Measurements from ENCODE around the gene AMIGO1.
"Not testable (repeated sequence)": the region's sequence is repeated elsewhere in the genome, so short reads cannot be mapped to it uniquely, and the experiment has no call there.

Gene AMIGO1

GRCh38 chr1:109475261-109475660, 34.3 kb downstream of the AMIGO1 start:
- H3K36me3 Mint-ChIP-seq (ENCODE audit: low read depth) = no peaks in the 10 kb centered on the region
- peaks cover 51% of the 10 kb centered on the region for H3K27me3 Mint-ChIP-seq (ENCODE audit: low read depth)
- H3K4me3 Mint-ChIP-seq = no peak overlapping the region

DNA sequence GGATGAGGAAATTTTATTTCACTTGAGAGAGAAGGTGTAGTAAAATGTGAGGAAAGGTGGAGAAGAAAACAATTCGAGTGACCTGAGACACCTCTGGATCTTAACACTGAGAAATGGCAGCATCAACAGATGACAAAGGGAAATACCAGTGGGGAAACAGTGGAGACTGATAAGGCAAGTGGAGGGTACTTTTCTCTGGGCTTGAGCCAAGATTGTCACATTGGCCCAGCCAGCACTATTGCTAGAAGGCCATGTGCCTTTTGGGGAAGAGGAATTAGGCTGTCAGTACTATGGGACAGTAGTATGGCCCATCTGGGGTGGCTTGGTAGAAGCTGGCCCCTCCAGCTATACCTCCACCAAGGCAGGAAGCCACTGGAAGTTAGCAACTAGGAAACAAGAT, 34.8 kb downstream of the AMIGO1 start:
- H3K27ac Mint-ChIP-seq = no peak overlapping the region
- H3K27me3 Mint-ChIP-seq (ENCODE audit: low read depth) = peaks cover 51% of the 10 kb centered on the region
- H3K9me3 Mint-ChIP-seq = no peaks in the 10 kb centered on the region
- H3K4me3 Mint-ChIP-seq = no peak overlapping the region
- peaks cover 6% of the 10 kb centered on the region for H3K4me1 Mint-ChIP-seq (ENCODE audit: low read depth)
- no peaks in the 10 kb centered on the region for H3K36me3 Mint-ChIP-seq (ENCODE audit: low read depth)

More at GRCh38 chr1:109475261-109475660, 34.3 kb downstream of the AMIGO1 start:
- Mint-ChIP-seq H3K9me3 (no peaks in the 10 kb centered on the region), H3K4me1 (ENCODE audit: low read depth) (peaks cover 6% of the 10 kb centered on the region), H3K27ac (no peak overlapping the region)

DNA sequence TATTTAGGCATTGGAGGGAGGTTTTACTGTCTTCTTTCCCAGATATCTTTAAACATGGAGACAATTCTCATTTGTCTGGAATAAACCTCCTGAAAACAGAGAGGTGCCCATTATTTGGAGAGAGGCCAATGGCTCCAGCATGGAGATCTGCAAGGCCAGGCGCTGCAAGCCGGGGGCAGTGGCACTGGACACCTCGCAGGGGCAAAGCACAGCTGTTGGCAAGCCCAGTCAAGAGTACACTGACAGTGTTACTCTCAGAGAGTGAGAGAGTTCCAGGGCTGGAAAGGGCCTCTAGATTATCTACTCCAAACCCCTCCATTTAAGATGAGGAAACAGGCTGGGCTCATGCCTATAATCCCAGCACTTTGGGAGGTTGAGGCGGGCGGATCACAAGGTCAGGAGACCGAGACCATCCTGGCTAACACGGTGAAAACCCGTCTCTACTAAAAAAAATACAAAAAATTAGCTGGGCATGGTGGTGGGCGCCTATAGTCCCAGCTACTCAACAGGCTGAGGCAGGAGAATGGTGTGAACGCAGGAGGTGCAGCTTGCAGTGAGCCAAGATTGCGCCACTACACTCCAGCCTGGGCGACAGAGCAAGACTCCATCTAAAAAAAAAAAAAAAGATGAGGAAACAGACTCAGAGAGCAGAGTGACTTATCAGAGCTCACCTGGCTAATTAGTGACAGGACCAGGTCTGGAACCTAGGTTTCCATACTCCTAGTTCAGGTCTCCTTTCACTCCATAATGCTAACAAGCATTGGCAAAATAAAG, 36.1 kb downstream of the AMIGO1 start:
- H3K4me3 Mint-ChIP-seq = not testable (repeated sequence)
- peaks cover 58% of the 10 kb centered on the region for H3K27me3 Mint-ChIP-seq (ENCODE audit: low read depth)

DNA sequence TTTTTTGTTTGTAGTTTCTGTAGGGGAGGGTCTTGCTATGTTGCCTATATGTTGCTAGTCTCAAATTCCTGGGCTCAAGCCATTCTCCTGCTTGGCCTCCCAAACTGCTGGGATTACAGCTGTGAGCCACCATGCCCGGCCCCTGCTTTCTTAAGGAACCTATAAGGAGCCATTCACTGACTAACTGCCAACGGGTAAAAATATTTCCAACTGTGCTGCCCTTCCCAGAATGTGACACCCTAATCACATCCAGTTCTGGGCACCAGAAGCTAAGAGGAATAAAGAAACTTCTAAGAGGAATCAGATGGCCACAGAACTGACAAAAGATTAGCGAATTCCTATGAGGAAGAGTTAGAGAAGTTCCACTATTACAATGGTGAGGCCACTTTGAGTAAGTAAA, 36.7 kb downstream of the AMIGO1 start:
- Mint-ChIP-seq H3K4me3 (no peak overlapping the region), H3K9me3 (no peaks in the 10 kb centered on the region), H3K36me3 (ENCODE audit: low read depth) (no peaks in the 10 kb centered on the region), H3K4me1 (ENCODE audit: low read depth) (no peaks in the 10 kb centered on the region), H3K27ac (no peak overlapping the region), H3K27me3 (ENCODE audit: low read depth) (peaks cover 65% of the 10 kb centered on the region)

More for the DNA sequence above, 36.1 kb downstream of the AMIGO1 start:
- not testable (repeated sequence) for H3K36me3 Mint-ChIP-seq (ENCODE audit: low read depth); H3K4me1 Mint-ChIP-seq (ENCODE audit: low read depth); H3K27ac Mint-ChIP-seq; H3K9me3 Mint-ChIP-seq

GRCh38 chr1:109470245-109470644, 39.3 kb downstream of the AMIGO1 start:
- no peak overlapping the region for H3K4me3 Mint-ChIP-seq
- peaks cover 78% of the 10 kb centered on the region for H3K27me3 Mint-ChIP-seq (ENCODE audit: low read depth)
- H3K27ac Mint-ChIP-seq = no peak overlapping the region
- H3K9me3 Mint-ChIP-seq = no peaks in the 10 kb centered on the region
- H3K4me1 Mint-ChIP-seq (ENCODE audit: low read depth) = peaks cover 2% of the 10 kb centered on the region
- H3K36me3 Mint-ChIP-seq (ENCODE audit: low read depth) = no peaks in the 10 kb centered on the region

- no peaks in the 10 kb centered on the region for H3K9me3 Mint-ChIP-seq
- H3K27me3 Mint-ChIP-seq (ENCODE audit: low read depth) = peaks cover 81% of the 10 kb centered on the region
- peaks cover 2% of the 10 kb centered on the region for H3K4me1 Mint-ChIP-seq (ENCODE audit: low read depth)
- no peaks in the 10 kb centered on the region for H3K36me3 Mint-ChIP-seq (ENCODE audit: low read depth)
- no peak overlapping the region for H3K27ac Mint-ChIP-seq
- H3K4me3 Mint-ChIP-seq = no peak overlapping the region
These were observed 40.6 kb downstream of the AMIGO1 start for GRCh38 chr1:109468903-109469302.

GRCh38 chr1:109468061-109468460, 41.5 kb downstream of the AMIGO1 start:
- Mint-ChIP-seq H3K27me3 (ENCODE audit: low read depth) (peaks cover 87% of the 10 kb centered on the region), H3K27ac (no peak overlapping the region), H3K4me3 (no peak overlapping the region), H3K9me3 (no peaks in the 10 kb centered on the region), H3K4me1 (ENCODE audit: low read depth) (peaks cover 2% of the 10 kb centered on the region), H3K36me3 (ENCODE audit: low read depth) (no peaks in the 10 kb centered on the region)

- H3K27ac Mint-ChIP-seq = no peak overlapping the region
- peaks cover 87% of the 10 kb centered on the region for H3K27me3 Mint-ChIP-seq (ENCODE audit: low read depth)
- H3K36me3 Mint-ChIP-seq (ENCODE audit: low read depth) = no peaks in the 10 kb centered on the region
- H3K9me3 Mint-ChIP-seq = no peaks in the 10 kb centered on the region
- peaks cover 2% of the 10 kb centered on the region for H3K4me1 Mint-ChIP-seq (ENCODE audit: low read depth)
- no peak overlapping the region for H3K4me3 Mint-ChIP-seq
These were observed 42.2 kb downstream of the AMIGO1 start for GRCh38 chr1:109467301-109467777.

- no peak within 1 kb of the TSS for H3K27ac Mint-ChIP-seq
- H3K4me3 Mint-ChIP-seq = peak within 1 kb of the TSS; percentile 67
- peaks cover 2% of the 10 kb centered on the region for H3K4me1 Mint-ChIP-seq (ENCODE audit: low read depth)
- peaks cover 90% of the 10 kb centered on the region for H3K27me3 Mint-ChIP-seq (ENCODE audit: low read depth)
- no peaks in the 10 kb centered on the region for H3K9me3 Mint-ChIP-seq
- H3K36me3 Mint-ChIP-seq (ENCODE audit: low read depth) = no peaks in the 10 kb centered on the region
These were observed 42.9 kb downstream of the AMIGO1 start, which contains the start of gene SYPL2 for GRCh38 chr1:109466452-109467300. SYPL2 (plus strand) TSS chr1:109466546; CDS start chr1:109466844, 298 bp downstream.

DNA sequence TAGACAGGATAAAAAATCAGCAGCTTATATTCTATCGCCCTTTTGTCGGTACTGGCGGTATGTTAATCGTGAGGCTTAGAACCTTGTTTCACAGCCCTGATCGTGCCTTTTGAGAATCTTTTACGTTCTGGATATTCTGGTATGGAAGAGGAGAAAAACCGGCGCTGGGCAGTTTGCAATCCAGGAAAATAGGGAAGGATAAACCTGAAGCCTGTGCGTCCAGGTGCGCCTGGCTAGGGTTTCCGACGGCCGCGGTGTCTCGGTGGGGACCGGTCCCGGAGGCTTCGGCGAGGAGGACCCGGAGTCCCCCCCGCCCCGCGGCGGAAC, 43.4 kb downstream of the AMIGO1 start:
- no peaks in the 10 kb centered on the region for H3K36me3 Mint-ChIP-seq (ENCODE audit: low read depth)
- H3K27me3 Mint-ChIP-seq (ENCODE audit: low read depth) = peaks cover 92% of the 10 kb centered on the region
- H3K9me3 Mint-ChIP-seq = no peaks in the 10 kb centered on the region
- no peak overlapping the region for H3K27ac Mint-ChIP-seq
- peaks cover 2% of the 10 kb centered on the region for H3K4me1 Mint-ChIP-seq (ENCODE audit: low read depth)
- peak overlapping the region; percentile 67 for H3K4me3 Mint-ChIP-seq

GRCh38 chr1:109457819-109458218, 51.7 kb downstream of the AMIGO1 start:
- Mint-ChIP-seq H3K4me1 (ENCODE audit: low read depth) (no peaks in the 10 kb centered on the region), H3K9me3 (peaks cover 16% of the 10 kb centered on the region), H3K36me3 (ENCODE audit: low read depth) (peaks cover 5% of the 10 kb centered on the region), H3K4me3 (no peak overlapping the region), H3K27me3 (ENCODE audit: low read depth) (peaks cover 60% of the 10 kb centered on the region), H3K27ac (no peak overlapping the region)

DNA sequence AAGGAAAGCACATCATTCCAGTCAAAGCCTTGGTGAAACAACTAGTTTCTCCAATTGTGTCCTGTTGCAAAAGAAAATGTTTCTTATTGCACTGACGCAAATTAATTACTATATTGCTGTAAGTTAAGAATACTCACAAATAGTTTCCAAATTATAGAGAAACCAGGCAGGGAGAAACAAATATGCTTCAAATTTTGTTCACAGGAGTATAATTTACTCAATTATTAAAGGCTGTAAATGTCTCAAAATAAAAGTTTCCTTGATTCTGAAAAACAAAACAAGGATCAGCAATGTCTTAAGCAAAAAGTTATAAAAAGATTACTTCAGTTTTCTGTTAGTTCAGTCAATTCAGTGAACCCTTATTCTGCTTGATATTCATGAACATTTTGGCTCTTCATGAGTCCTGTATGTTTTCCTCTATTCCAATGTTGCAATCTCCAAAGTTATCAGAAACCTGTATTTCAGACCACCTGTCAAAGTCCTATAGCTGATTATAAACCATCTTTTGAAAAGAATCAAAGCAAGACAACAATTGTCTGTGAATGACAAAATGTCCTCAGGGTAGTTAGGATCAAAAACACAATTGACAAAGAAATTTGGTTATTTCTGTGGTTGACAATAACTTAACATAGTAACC, 54.9 kb downstream of the AMIGO1 start:
- Mint-ChIP-seq H3K27me3 (ENCODE audit: low read depth) (peaks cover 54% of the 10 kb centered on the region), H3K4me1 (ENCODE audit: low read depth) (no peaks in the 10 kb centered on the region), H3K36me3 (ENCODE audit: low read depth) (peaks cover 5% of the 10 kb centered on the region), H3K4me3 (no peak overlapping the region), H3K9me3 (peaks cover 16% of the 10 kb centered on the region), H3K27ac (no peak overlapping the region)
